ENCODE measurements around the gene CLDN20.
"Not testable (repeated sequence)": the region's sequence is repeated elsewhere in the genome, so short reads cannot be mapped to it uniquely, and the experiment has no call there.

CLDN20 gene

DNA sequence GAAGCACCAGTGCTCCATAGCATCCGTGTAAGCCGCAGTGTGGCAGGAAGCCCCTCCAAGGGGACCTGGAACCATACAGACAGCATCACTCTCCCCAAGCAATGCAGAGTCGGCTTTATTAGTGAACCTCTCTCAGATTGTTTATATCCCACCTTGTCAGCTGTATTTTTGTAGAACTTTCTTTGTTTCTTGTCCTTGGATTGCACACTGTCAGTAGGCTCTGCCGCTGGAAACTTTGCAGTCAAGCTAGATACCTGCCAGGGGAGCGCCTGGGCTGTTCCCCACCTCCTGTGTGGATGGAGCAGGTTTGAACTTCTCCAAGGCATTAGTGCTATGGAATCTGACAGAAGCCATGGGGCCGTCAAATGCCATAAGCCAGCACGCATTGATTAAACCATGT is 18.6 kb upstream of the CLDN20 start:
- DNase-seq (ENCODE audit: low read depth): no peak

DNA sequence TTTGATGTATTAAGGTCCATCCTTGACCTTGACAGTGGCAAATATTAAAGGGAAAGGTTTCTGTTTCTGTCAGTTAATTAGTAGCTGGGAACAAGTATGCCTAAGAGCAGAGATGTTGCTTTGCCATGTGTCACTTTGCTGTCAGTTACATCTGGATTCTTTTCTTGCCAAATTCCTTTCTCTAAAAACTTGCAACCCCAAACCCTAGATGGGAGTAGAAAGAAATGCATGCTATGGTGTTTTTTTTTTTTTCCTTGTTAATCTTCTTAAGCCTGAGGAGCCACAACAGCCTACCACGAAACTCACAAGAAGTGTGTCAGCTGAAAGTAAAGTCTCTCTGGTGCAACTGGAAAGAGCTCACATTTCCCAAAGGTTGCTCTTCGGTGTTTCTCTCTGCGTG is 18.0 kb upstream of the CLDN20 start:
- DNase-seq (ENCODE audit: low read depth): no peak

- no peak for DNase-seq (ENCODE audit: low read depth)
Measured at GRCh38 chr6:155246825-155247224, 17.0 kb upstream of the CLDN20 start.

GRCh38 chr6:155247618-155248007 is 16.2 kb upstream of the CLDN20 start:
- no peak for DNase-seq (ENCODE audit: low read depth)

DNA sequence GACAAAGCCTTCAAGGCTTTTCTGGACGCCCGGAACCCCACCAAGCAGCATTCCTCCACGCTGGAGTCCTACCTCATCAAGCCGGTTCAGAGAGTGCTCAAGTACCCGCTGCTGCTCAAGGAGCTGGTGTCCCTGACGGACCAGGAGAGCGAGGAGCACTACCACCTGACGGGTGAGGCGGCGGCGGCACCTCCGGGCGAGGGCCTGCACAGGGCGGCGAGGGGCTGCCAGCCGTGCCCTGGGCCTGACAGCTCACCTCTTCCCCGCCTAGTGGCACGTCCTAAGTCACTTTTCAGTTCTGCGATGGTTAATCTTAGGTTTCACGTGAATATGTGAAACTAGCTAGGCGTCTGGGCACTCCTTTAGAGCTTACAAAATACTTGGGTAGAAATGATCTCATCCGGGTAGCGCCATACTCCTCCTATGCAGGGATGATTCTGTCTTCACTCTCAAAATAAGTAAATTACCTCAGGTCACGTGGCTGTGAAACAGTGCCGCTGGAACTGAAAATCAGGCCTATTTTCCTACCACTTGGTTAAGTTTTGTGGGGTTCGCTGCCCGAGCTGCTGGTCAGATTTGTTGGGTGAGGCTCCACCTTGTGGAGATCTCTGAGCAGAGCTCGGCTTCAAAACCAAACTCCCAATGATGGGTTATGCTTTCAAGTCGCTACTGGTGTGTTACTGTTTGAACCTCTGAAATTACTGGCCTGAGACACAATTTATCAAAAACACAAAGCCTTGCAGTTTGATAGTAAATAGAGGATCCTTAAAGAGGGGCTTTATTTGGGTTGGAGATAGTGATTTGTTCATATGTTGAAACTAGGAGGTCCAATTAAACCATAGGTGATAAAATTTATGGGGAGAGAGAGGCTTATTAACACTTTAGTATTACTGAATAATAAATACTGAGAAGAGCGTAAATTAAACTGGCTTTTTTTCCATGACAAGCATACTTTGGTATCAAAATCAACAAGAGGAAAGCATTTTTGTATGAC is 15.5 kb upstream of the CLDN20 start:
- DNase-seq (ENCODE audit: low read depth): no peak

GRCh38 chr6:155250701-155251381 is 13.0 kb upstream of the CLDN20 start:
- no peak for DNase-seq (ENCODE audit: low read depth)

DNA sequence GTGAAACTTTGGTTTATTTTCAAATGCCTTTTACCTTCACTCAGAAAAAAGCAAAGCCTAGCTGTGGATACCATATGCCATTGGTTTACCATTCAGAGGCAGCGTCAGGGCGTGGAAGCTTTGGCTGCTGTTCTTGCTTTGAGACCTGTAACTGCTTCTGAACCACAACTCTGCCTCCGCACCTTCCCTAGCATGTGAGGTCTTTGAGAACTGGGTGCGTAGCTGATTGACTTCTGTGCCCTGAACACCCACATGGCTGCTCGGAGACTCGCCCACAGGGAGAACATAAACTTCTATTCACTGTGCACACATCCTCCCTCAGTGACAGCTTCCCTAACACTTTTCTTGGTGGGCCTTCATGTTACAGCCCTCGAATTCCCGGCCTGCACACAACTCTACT is 11.2 kb upstream of the CLDN20 start:
- no peak for DNase-seq (ENCODE audit: low read depth)

- DNase-seq (ENCODE audit: low read depth): no peak
Measured at GRCh38 chr6:155253337-155253736, 10.5 kb upstream of the CLDN20 start.

DNA sequence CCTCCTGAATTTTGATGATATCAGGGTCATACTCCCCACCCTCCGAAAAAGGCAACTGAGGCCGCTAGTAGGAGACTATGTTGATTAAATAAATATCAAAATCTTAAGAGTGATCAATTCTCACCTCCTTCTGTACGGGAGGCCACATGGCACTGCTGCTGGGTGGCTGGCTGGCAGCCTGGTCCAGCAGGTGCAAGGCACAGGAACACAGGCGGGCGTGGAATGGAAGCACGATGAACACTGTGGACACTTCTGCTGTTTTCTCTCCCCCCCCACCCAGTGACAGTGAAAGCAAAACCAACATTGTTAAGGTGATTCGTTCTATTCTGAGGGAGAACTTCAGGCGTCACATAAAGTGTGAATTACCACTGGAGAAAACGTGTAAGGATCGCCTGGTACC is 9.7 kb upstream of the CLDN20 start:
- no peak for DNase-seq (ENCODE audit: low read depth)

DNA sequence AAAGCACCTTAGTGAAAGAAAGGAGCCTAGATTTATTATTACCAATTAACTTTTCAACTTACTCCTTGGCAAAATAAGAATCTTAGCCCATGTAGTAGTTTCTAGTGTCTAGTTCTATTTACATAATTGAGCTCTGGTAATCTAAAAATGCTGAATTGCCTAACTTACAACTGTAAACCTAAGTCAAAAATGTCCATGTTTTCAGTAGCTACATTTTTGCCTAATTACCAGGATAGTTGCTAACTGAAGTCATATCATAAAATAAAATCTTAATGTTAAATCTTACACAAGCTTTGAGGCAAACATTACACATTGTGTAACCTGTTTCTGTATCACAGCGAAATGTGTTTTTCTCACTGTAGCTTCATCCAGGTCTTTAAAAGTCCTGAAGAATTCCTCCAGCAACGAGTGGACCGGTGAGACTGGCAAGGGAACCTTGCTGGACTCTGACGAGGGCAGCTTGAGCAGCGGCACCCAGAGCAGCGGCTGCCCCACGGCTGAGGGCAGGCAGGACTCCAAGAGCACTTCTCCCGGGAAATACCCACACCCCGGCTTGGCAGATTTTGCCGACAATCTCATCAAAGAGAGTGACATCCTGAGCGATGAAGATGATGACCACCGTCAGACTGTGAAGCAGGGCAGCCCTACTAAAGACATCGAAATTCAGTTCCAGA is 7.6 kb upstream of the CLDN20 start:
- DNase-seq (ENCODE audit: low read depth): no peak

- no peak for DNase-seq (ENCODE audit: low read depth)
Measured at GRCh38 chr6:155257796-155258195, 6.0 kb upstream of the CLDN20 start.

DNA sequence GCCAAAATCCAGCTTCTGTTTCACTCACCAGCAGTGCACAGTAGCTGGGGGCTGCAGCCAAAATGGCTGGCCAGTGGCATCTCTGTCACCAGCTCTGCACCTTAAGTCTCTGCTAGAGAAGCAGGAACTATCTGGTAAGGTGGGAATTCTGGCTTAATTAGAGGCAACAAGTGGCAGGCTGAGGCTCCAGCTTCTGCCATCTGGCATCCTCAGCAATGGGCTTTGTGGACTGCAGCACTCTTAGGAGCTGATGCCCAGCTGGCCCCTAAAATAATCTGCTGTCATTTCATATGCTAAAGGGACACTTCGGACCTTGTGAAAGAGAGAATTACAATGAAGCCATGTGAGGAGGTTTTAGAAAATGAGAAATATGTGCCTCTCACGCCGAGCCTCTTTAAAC is 4.6 kb upstream of the CLDN20 start:
- DNase-seq (ENCODE audit: low read depth): no peak

- no peak for DNase-seq (ENCODE audit: low read depth)
Measured at GRCh38 chr6:155259897-155260296, 3.9 kb upstream of the CLDN20 start.

GRCh38 chr6:155260686-155261085 is 3.1 kb upstream of the CLDN20 start:
- no peak for DNase-seq (ENCODE audit: low read depth)

DNA sequence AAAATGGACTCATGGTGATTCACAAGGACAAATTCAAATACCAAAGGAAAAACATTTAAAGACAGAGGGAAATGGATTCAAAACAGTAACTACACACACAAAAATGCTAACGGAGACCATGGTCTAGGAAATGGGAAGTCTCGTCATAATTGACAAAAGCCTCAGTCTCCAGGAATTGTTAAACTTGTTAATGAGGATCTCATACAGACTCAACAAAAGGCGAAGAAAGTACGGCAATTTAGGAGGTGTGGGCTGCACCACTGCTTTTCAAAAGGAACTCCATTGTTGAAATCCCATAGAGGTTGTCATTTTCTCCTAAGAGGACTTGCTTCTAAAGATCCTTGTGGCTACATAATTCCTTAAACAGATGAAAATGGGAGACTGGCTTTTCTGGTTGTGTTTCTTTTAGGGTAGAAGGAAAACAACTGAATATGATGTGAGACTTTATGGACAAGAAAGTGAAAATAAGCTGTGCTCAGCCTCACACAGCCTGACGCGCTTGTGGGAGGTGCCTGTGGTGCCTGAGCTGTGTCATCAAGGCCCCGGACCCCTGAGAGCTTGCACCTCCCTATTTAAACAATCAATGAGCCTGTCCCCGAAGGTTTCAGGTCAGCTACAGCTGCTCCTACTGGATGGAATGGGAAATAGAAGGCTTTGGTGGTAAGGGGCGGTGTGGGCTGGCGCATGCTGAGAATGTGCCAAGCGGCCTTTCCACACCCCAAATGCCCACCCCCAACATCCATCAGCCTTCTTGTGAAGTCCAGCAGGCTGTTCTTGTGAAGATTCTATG is 2.5 kb upstream of the CLDN20 start:
- no peak for DNase-seq (ENCODE audit: low read depth)

GRCh38 chr6:155262655-155263054 is 1.2 kb upstream of the CLDN20 start:
- DNase-seq (ENCODE audit: low read depth): no peak

DNA sequence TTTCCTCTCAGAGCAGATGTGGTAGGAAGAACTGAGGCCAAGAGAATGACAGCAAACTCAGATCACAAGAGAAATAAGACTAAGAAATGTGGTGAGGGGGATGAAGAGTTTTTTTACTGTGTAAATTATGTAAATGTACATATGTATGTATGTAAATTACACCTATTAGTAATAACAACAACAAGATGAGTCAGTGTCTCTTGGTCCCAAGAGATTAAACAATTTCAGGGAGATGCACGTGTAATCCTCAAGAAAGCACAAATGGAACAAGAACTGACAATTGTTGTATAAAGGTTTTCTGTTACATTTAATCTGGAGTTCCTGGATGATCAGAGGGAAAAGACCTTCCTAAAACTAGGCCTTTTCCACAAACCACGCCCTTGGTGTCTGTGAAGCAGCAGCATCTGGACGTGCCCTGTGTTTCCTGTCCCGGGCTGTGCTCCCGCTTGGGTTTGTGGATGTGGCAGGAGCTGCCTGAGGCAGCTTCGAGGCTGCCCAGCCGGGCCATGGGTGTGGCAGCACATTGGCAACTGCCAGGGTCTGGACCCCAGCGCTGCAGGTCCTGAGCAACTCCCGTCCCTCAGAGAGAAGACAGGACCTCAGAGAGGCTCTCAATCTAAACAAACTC is 994 bp downstream of the CLDN20 start:
- DNase-seq (ENCODE audit: low read depth): no peak

- no peak for DNase-seq (ENCODE audit: low read depth)
Measured at GRCh38 chr6:155265843-155266535, 2.2 kb downstream of the CLDN20 start.

DNA sequence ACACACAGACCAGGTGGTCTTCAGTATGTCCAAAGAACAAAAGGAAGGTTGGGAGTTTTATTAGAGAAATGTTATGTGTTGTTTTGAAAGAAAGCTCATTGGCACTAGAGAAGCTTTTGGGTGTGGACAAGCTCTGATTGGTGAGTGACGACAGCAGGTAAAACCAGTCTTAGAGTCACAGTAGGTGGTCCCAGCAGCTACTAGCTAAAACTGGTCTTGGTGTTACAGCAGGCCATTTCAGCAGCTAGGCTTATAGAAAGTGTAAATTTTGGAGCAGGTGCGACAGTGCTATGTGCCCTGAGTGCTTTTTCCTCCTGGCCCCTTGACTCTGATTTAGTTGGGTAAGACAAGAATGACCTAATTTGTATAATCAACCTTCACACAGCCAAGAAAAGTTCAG is 3.6 kb downstream of the CLDN20 start:
- DNase-seq (ENCODE audit: low read depth): no peak

DNA sequence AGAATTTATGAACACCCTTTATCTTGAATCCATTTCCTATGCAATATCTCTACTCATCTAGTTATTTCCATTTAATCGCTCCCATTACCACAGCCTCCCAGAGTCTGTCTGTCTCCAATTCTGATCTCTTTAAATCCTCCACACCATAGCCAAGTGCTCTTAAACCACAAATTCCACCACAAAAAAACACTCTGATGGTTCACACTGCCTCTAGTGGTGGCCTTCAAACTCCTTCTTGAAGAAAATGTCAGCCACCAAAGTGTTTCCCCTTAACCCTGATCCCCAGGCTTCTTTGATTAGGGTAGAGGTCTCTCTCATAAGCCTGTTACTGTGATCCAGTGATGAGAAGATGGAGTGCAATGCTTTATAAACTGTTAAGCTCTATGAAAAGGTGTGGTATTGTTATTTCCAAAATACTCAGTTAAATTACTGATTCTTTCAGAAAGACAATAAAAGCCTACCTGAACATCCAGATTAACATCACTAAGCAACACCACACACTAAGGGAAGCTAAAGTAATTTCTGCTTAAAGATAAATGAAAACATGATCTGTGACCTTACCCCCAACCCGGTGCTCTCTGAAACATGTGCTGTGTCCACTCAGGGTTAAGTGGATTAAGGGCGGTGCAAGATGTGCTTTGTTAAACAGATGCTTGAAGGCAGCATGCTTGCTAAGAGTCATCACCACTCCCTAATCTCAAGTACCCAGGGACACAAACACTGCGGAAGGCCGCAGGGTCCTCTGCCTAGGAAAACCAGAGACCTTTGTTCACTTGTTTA is 4.5 kb downstream of the CLDN20 start:
- DNase-seq (ENCODE audit: low read depth): not testable (repeated sequence)

Data from stimulated activated CD8-positive, alpha-beta memory T cell treated with anti-CD3 and anti-CD28 coated beads, Interleukin-12 subunit alpha, Interleukin-12 subunit beta, amount 100 ng/mL, for 1 hour (primary cell).